Astrocyte of the spinal cord (primary cell): Measurements from ENCODE around the gene UMPS.
A peak's percentile ranks its signal among the peaks of the same experiment; 100 is the strongest.

Experiments used
- DNase-seq: peaks from one replicate; pipeline ENCODE4 v3.0.0; 2011; ENCODE audit warnings: low read depth, low spot score
- H3K4me3 ChIP-seq: 2 replicates; pipeline ENCODE4 v1.5.1; 2011; ENCODE audit warnings: low read depth, mild to moderate bottlenecking, low read length, moderate library complexity
- CTCF ChIP-seq: IDR thresholded peaks from 2 replicates; pipeline ENCODE4 v1.5.1; 2012; ENCODE audit warnings: low read depth, mild to moderate bottlenecking, low read length, inconsistent platforms
- in situ Hi-C: cut with HindIII; loops from 2 replicates; pipeline ENCODE4 v1.10.0; 2017; ENCODE audit warnings: low sequenced_read_pairs

Gene UMPS

GRCh38 chr3:124776856-124777255 lies 46.6 kb downstream of the UMPS start:
- TF ChIP-seq CTCF, result no peak
- DNase-seq, result no peak
- H3K4me3 ChIP-seq, result no peak overlapping the region
- in situ Hi-C loops, result no loop called here

GRCh38 chr3:124777762-124778470 lies 47.7 kb downstream of the UMPS start:
- DNase-seq, result no peak
- H3K4me3 ChIP-seq, result no peak overlapping the region
- TF ChIP-seq CTCF, result no peak
- in situ Hi-C loops, result no loop called here

GRCh38 chr3:124779116-124779515 lies 48.9 kb downstream of the UMPS start:
- TF ChIP-seq CTCF, result no peak
- in situ Hi-C loops, result no loop called here
- no peak overlapping the region for H3K4me3 ChIP-seq
- DNase-seq, result no peak

GRCh38 chr3:124779751-124780191 lies 49.5 kb downstream of the UMPS start:
- H3K4me3 ChIP-seq, result no peak overlapping the region
- TF ChIP-seq CTCF, result no peak
- no peak for DNase-seq
- in situ Hi-C loops, result no loop called here

GRCh38 chr3:124780356-124780755 lies 50.1 kb downstream of the UMPS start:
- H3K4me3 ChIP-seq, result no peak overlapping the region
- DNase-seq, result peak; percentile 85
- no peak for TF ChIP-seq CTCF
- in situ Hi-C loops, result no loop called here

GRCh38 chr3:124780761-124781475 lies 50.7 kb downstream of the UMPS start:
- in situ Hi-C loops, result no loop called here
- H3K4me3 ChIP-seq, result no peak overlapping the region
- DNase-seq, result peak; percentile 61
- no peak for TF ChIP-seq CTCF
